Central memory CD8-positive, alpha-beta T cell (primary cell): Measurements from ENCODE around the gene RSPH6A.

Source experiments
- ATAC-seq: fragments of 150-1000 bp; cut with Tn5 transposase; replicated peaks from 2 replicates; pipeline ENCODE4 v1.10.0; 2022; ENCODE audit warnings: mild to moderate bottlenecking, moderate FRiP score, moderate number of reproducible peaks; ENCODE audit not compliant: poor library complexity, severe bottlenecking; ENCODE audit errors: extremely low read depth
- DNase-seq, 2 donors: peaks; one replicate each; pipeline ENCODE4 v3.0.0; 2021; ENCODE audit warnings: low spot score in 2 of 2
- H3K27ac Mint-ChIP-seq: one replicate; pipeline ENCODE4 v1.8.0; 2022; ENCODE audit warnings: low read depth, mild to moderate bottlenecking, moderate library complexity, mixed read lengths
- H3K27me3 Mint-ChIP-seq: one replicate; pipeline ENCODE4 v1.8.0; 2022; ENCODE audit warnings: mixed read lengths
- H3K36me3 Mint-ChIP-seq: one replicate; pipeline ENCODE4 v1.8.0; 2022; ENCODE audit warnings: mild to moderate bottlenecking, moderate library complexity, mixed read lengths; ENCODE audit not compliant: insufficient read depth
- H3K4me1 Mint-ChIP-seq: one replicate; pipeline ENCODE4 v1.8.0; 2022; ENCODE audit warnings: mixed read lengths
- H3K4me3 Mint-ChIP-seq: one replicate; pipeline ENCODE4 v1.8.0; 2022; ENCODE audit warnings: mild to moderate bottlenecking, moderate library complexity, mixed read lengths
- H3K9me3 Mint-ChIP-seq: one replicate; pipeline ENCODE4 v1.8.0; 2022; ENCODE audit warnings: mixed read lengths

The RSPH6A gene

DNA sequence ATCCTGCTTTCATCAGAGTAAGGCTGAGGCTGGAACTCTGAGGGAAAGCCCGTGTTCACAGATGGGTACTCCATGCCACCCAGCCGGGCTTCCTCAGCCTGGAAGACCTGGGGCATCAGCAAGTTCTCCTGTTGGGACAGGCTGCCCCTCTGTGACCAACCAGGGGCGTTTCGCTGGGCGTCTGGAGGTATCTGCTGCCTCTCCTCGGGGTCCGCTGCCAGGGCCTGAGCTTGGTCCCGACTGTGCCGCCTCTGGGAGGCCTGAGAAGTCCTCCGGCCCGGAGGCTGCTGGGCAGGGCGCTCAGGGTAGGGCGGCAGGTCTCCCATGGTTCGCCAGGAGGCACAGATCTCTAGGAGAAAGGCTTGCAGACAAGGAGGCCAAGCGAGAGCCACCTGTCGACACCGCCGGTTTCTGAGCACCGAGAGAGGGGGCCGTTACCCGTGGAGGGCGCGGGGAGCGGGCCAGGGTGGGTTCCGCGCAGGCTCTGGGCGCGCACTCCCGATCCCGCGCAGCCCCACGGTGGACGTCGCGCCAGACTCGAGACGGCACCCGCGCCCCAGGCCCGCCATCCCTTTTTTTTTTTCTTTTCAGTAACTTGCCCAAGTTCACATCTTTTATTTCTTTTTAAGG is at the start of gene RSPH6A:
Gene RSPH6A, minus strand, starts transcription at position 458 of the 630 bp plus-strand sequence. Its CDS starts 132 bp downstream, at position 326.
- Mint-ChIP-seq H3K27me3 (no peaks in the 10 kb centered on the region), H3K36me3 (peaks cover 7% of the 10 kb centered on the region), H3K4me3 (no peak within 1 kb of the TSS), H3K27ac (no peak within 1 kb of the TSS), H3K4me1 (no peaks in the 10 kb centered on the region), H3K9me3 (no peaks in the 10 kb centered on the region)
- DNase-seq = no peak
- ATAC-seq = no peak

DNA sequence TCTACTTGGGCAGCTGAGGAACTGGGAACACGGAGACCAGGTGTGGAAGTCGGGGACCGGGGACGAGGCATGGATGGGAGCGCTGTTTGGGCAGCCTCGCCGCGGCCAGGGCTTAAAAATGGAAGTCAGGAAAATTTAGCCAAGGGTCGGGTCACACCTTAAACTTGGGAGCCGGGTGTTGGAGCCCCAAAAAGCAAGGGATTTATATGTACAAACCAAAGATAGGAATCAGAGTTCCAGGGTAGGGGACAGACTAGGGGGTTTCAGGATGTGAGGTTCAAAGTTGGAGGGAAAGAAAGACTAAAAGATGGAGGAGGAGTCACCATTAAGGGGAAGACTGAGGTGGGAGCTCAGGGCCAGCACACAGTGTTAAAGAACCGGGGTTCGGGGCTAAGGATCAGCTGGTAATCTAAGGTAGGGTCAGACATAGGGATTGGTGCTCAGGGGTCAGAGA is 49.5 kb upstream of the RSPH6A start:
- peaks cover 12% of the 10 kb centered on the region for H3K27me3 Mint-ChIP-seq
- no peak overlapping the region for H3K27ac Mint-ChIP-seq
- H3K4me3 Mint-ChIP-seq = peak overlapping the region; percentile 93
- DNase-seq (no peak), ATAC-seq (no peak)
- no peaks in the 10 kb centered on the region for H3K9me3 Mint-ChIP-seq
- peaks cover 10% of the 10 kb centered on the region for H3K36me3 Mint-ChIP-seq
- peaks cover 35% of the 10 kb centered on the region for H3K4me1 Mint-ChIP-seq

DNA sequence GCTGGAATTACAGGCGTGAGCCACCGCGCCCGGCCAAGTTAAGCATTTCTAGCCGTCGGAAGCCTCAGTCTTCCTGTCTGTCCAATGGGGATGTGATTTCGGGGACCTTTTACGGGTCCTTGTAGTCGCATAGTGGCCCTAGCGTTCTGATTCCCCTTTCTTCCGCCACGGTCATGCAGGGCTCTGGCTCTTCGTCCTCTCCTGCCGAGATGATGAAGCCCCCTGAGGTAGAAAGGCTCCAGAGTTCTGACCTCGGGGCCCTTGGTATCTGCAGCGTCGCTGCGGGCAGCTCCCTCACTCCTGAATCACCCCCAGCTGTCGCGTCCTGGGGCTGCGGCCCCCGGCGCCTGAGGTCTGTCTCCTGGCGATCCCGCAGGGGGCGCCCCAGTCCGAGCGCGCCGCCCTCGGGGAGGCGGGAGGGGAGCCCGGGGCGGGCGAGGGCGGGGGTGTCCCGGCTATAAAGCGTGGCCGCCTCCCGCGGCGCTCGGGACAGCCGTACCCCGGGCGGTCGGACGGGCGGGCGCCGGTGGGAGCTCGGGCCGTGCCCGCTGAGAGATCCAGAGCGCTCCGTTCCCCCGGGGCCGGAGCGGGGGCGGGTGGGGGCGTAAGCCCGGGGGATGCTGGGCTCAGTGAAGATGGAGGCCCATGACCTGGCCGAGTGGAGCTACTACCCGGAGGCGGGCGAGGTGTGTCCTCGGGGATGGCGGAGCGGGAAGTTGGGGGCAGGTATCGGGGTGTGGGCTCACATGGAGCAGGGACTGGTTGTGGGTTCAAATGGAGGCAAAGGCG is 48.9 kb upstream of the RSPH6A start, which contains the start of gene FOXA3:
Gene FOXA3, plus strand, starts transcription at position 487 of the 789 bp plus-strand sequence. Its CDS starts 131 bp downstream, at position 618.
- peaks cover 35% of the 10 kb centered on the region for H3K4me1 Mint-ChIP-seq
- ATAC-seq (no peak), DNase-seq (no peak)
- peaks cover 12% of the 10 kb centered on the region for H3K27me3 Mint-ChIP-seq
- no peaks in the 10 kb centered on the region for H3K9me3 Mint-ChIP-seq
- H3K4me3 Mint-ChIP-seq = peak within 1 kb of the TSS; percentile 93
- H3K36me3 Mint-ChIP-seq = peaks cover 14% of the 10 kb centered on the region
- peak within 1 kb of the TSS; percentile 88 for H3K27ac Mint-ChIP-seq

DNA sequence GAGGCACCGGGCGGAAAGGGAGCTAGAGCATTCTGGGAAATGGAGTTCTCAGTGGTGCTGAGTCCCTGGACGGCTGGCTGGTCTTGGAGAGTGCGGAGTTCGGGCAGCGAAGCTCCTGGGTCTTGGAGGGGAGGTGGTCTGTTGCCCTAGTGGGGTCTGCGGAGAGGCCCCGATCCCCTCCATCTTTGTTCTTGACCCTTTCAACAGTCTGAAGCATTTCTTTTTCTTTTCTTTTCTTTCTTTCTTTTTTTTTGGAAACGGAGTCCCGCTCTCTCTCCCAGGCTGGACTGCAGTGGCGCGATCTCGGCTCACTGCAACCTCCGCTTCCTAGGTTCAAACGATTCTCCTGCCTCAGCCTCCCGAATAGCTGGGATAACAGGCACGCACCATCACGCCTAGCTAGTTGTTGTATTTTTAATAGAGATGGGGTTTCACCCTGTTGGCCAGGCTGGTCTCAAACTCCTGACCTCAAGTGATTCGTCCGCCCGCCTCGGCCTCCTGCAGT is 48.3 kb upstream of the RSPH6A start:
- Mint-ChIP-seq H3K27me3 (peaks cover 12% of the 10 kb centered on the region), H3K4me1 (peaks cover 36% of the 10 kb centered on the region), H3K4me3 (peak overlapping the region; percentile 93), H3K27ac (peak overlapping the region; percentile 88), H3K9me3 (no peaks in the 10 kb centered on the region), H3K36me3 (peaks cover 17% of the 10 kb centered on the region)
- ATAC-seq (no peak), DNase-seq (no peak)

DNA sequence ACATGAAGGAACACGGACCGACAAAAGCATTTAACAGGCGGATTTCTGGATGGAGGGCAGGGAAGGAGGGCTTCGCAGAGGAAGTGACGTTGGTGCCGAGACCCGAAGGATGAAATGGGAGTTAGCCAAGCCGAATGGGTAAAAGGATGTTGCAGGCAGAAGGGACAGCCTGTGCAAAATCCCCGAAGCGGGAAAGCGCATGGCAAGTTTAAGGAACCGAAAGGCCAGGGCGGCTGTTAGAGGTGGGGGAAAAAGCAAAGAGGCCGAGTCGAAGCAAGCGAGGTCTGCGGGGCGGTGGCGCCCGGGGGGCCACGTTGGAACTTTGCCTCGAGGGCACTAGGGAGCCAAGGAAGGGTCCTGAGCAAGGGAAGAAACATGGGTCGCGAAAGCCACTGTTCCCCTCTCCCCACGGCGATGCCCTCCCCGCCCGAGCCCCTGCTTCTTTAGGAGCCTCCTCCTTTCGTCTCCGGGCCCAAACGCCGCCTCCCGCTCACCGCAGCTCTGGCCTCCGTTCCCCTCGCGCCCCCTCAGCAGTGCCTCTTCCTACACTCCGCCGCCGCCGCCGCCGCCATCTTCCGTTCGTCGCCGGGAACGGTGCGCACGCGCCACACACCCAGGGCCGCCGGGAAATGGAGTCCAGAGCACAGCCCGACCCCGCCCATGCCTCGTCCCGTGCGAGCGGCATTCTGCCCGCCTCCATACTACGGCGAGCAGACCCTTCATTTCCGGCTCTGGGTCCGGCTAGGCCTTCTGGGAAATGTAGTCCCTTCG is 47.6 kb upstream of the RSPH6A start, which contains the start of gene SYMPK:
Gene SYMPK, minus strand, starts transcription at position 584 of the 771 bp plus-strand sequence. CDS start 8,652 bp downstream, outside the sequence.
- H3K27ac Mint-ChIP-seq = peak within 1 kb of the TSS; percentile 88
- peaks cover 12% of the 10 kb centered on the region for H3K27me3 Mint-ChIP-seq
- peaks cover 23% of the 10 kb centered on the region for H3K36me3 Mint-ChIP-seq

GRCh38 chr19:45862271-45862563 is 47.1 kb upstream of the RSPH6A start:
- H3K27me3 Mint-ChIP-seq = peaks cover 12% of the 10 kb centered on the region
- no peaks in the 10 kb centered on the region for H3K9me3 Mint-ChIP-seq
- peak overlapping the region; percentile 93 for H3K4me3 Mint-ChIP-seq
- peaks cover 42% of the 10 kb centered on the region for H3K4me1 Mint-ChIP-seq
- H3K36me3 Mint-ChIP-seq = peaks cover 22% of the 10 kb centered on the region
- H3K27ac Mint-ChIP-seq = peak overlapping the region; percentile 88
- peak; percentile 12 for ATAC-seq
- no peak for DNase-seq

More for the DNA sequence above, 47.6 kb upstream of the RSPH6A start, which contains the start of gene SYMPK:
- H3K4me3 Mint-ChIP-seq = peak within 1 kb of the TSS; percentile 93
- ATAC-seq = peak; percentile 98
- peak; percentile 96 to 98 for DNase-seq
- peaks cover 42% of the 10 kb centered on the region for H3K4me1 Mint-ChIP-seq
- H3K9me3 Mint-ChIP-seq = no peaks in the 10 kb centered on the region

- Mint-ChIP-seq H3K27me3 (peaks cover 12% of the 10 kb centered on the region), H3K36me3 (peaks cover 31% of the 10 kb centered on the region), H3K27ac (peak overlapping the region; percentile 87), H3K9me3 (no peaks in the 10 kb centered on the region), H3K4me1 (peaks cover 42% of the 10 kb centered on the region), H3K4me3 (no peak overlapping the region)
- ATAC-seq (no peak), DNase-seq (no peak)
These were observed 45.5 kb upstream of the RSPH6A start for GRCh38 chr19:45860359-45861259.

DNA sequence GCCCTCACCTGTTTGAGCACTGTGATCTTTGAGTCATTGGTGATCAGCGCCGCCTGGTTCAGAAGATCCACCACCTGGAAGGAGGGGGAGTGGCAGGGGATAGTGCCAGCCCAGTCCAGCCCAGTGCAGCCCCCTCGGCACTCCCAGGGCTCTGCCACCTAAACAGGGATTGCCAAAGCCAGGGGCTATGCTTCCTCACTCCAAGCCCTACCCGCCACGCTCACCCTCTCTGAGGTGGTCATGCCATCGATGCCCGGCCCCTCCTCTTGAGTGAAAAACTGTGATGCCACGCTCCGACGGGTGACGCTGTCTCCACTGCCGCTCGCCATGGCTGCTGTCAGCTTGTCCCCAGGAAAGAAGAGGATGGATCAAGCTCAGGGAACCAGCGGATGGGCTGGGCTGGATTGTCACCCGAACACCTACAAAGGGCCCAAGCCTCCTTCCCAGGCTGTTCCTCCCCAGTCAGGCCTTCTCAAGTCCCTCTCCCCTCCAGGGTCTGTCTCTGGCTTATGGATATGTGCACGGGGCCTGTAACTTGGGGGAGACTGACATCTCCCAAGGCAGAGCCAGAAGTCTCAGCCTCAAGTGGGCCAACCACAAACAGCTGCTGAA is 39.2 kb upstream of the RSPH6A start:
- Mint-ChIP-seq H3K4me1 (peaks cover 12% of the 10 kb centered on the region), H3K9me3 (no peaks in the 10 kb centered on the region), H3K36me3 (peaks cover 50% of the 10 kb centered on the region), H3K27ac (no peak overlapping the region), H3K4me3 (no peak overlapping the region), H3K27me3 (no peaks in the 10 kb centered on the region)
- no peak for ATAC-seq
- no peak for DNase-seq

DNA sequence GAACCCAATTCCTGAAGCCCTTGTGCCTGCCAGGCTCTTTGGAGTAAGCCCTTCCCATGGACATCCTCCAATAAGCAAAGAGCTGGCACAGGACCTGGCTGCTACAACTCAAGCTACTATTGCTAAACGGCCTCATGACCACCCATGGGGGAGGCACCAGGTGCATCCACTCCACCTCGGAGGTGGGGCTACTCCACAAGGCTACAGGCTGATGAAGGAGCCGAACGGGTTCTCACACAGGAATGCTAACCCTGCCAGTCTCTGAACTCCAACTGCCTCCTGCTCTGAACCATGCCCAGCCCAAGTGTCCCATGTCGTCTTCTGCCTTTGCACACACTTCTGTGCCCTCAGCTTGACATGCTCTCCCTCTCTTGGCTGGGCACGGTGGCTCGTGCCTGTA is 37.9 kb upstream of the RSPH6A start:
- Mint-ChIP-seq H3K36me3 (peaks cover 45% of the 10 kb centered on the region), H3K4me3 (no peak overlapping the region), H3K9me3 (no peaks in the 10 kb centered on the region), H3K4me1 (peaks cover 6% of the 10 kb centered on the region), H3K27me3 (no peaks in the 10 kb centered on the region), H3K27ac (no peak overlapping the region)
- ATAC-seq (no peak), DNase-seq (no peak)

- ATAC-seq = no peak
- DNase-seq = no peak
- H3K36me3 Mint-ChIP-seq = peaks cover 50% of the 10 kb centered on the region
- no peak overlapping the region for H3K4me3 Mint-ChIP-seq
- no peaks in the 10 kb centered on the region for H3K27me3 Mint-ChIP-seq
- H3K4me1 Mint-ChIP-seq = peaks cover 5% of the 10 kb centered on the region
- H3K27ac Mint-ChIP-seq = no peak overlapping the region
- no peaks in the 10 kb centered on the region for H3K9me3 Mint-ChIP-seq
These were observed 37.1 kb upstream of the RSPH6A start for GRCh38 chr19:45852145-45852750.

GRCh38 chr19:45848922-45849321 is 33.8 kb upstream of the RSPH6A start:
- no peak for DNase-seq
- no peak for ATAC-seq
- H3K4me3 Mint-ChIP-seq = no peak overlapping the region
- no peaks in the 10 kb centered on the region for H3K9me3 Mint-ChIP-seq
- H3K27ac Mint-ChIP-seq = no peak overlapping the region
- no peaks in the 10 kb centered on the region for H3K27me3 Mint-ChIP-seq
- H3K4me1 Mint-ChIP-seq = peaks cover 12% of the 10 kb centered on the region
- peaks cover 64% of the 10 kb centered on the region for H3K36me3 Mint-ChIP-seq
